GM13977 (cell line): ENCODE measurements around the gene DDX3X.

Experiments used
- DNase-seq: peaks from one replicate; pipeline ENCODE4 v3.0.0; 2012; ENCODE audit warnings: low spot score
- CTCF ChIP-seq: IDR thresholded peaks from 2 replicates; pipeline ENCODE4 v1.5.1; 2012; ENCODE audit warnings: mild to moderate bottlenecking, control low read depth; ENCODE audit not compliant: insufficient read depth; ENCODE audit errors: extremely low read depth, missing control alignments
- in situ Hi-C: fragments of 300-500 bp; cut with MboI; formaldehyde crosslinking; loops from one replicate; pipeline ENCODE4 v1.12.0; 2022; ENCODE audit warnings: low sequenced_read_pairs, low pct_unique_long_range_greater_than_20kb, mixed read lengths, inconsistent platforms; ENCODE audit not compliant: unreplicated experiment

The DDX3X gene

GRCh38 chrX:41327341-41327740 is 6.6 kb upstream of the DDX3X start:
- in situ Hi-C loops = no loop called here
- no peak for DNase-seq
- no peak for TF ChIP-seq CTCF

GRCh38 chrX:41329101-41329500 is 4.9 kb upstream of the DDX3X start:
- in situ Hi-C loops = no loop called here
- no peak for TF ChIP-seq CTCF
- no peak for DNase-seq

GRCh38 chrX:41332005-41332404 is 2.0 kb upstream of the DDX3X start:
- no peak for TF ChIP-seq CTCF
- in situ Hi-C loops = no loop called here
- DNase-seq = no peak

GRCh38 chrX:41332408-41333002 is 1.5 kb upstream of the DDX3X start:
- TF ChIP-seq CTCF = no peak
- peak; percentile 39 for DNase-seq

GRCh38 chrX:41333003-41333743 is 789 bp upstream of the DDX3X start:
- in situ Hi-C loops = no loop called here
- no peak for TF ChIP-seq CTCF
- DNase-seq = peak; percentile 94

More at GRCh38 chrX:41332408-41333002, 1.5 kb upstream of the DDX3X start:
- in situ Hi-C loops = no loop called here

GRCh38 chrX:41334363-41335197 is 618 bp downstream of the DDX3X start:
- DNase-seq = peak; percentile 91
- no peak for TF ChIP-seq CTCF
- in situ Hi-C loops = no loop called here
